GM18867 (cell line): Measurements from ENCODE around the gene IMMP2L.

Experiments used
- ATAC-seq: cut with Tn5 transposase; IDR thresholded peaks from one replicate; pipeline ENCODE4 v1.9.1; 2021; ENCODE audit warnings: mild to moderate bottlenecking, moderate library complexity; ENCODE audit not compliant: unreplicated experiment

Gene IMMP2L

DNA sequence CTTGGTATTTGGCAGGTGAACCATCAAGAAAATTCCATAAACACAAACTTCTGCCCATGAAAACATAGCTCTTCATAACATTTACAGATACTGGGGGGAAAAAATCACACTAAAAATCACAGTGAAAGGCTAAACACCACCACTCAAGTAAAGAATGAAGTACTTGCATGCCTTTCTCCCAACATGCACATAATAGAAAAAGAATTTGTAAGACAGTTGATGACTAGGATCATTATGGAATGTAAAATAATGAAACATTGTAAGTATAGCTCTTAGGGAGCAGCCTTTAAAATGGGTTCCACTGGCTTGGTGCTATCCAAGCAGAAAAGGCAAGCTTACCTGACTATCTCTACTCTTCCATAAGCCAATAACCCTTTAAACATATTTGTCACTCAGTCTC is 771.3 kb downstream of the IMMP2L start:
- no peak for ATAC-seq

DNA sequence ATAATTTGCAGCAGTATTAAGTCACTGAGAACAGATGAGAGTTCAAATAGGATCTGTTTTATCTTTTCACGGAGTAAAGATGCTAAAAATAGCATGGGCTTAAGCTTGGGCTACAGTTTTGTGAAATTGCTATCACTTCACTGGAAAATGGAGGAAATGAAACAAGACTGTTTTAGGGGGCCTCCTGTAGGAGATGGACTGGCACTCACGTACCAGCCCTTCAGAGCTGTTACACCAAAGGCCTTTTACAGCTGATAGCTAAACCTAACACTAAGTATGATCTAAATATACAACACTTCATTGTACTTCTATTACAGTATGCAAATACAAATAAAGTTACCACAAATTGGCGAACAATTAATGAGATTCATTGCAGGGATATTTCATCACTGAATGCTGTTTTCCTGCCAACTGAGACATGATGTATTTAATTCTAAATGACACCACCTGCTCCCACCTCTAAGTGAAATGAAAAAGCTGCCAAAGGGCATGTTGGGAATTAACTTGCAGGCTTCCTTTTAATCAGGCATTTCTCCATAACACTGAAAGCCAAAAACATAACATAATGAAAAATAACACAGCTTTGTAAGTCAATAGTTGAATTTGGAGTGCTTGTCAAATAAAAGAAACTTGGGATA is 775.8 kb downstream of the IMMP2L start:
- no peak for ATAC-seq

DNA sequence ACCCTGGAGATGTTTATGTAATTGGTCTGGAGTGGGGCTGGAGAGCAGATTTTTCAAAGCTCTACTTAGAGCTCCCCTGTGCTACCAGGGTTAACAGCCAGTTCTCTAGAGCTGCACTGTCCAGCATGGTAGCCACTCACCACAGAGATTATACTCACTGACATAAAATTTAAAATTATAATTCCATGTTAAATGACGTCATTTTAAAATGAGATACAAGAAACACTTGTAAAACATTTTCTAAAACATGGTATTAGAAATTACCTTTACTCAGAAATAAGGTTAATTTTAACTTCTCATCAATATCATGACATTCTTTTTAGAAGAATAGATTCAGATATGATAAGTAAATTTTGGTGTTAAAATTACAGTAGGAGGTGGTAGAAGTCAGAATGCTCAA is 777.5 kb downstream of the IMMP2L start:
- ATAC-seq: no peak

DNA sequence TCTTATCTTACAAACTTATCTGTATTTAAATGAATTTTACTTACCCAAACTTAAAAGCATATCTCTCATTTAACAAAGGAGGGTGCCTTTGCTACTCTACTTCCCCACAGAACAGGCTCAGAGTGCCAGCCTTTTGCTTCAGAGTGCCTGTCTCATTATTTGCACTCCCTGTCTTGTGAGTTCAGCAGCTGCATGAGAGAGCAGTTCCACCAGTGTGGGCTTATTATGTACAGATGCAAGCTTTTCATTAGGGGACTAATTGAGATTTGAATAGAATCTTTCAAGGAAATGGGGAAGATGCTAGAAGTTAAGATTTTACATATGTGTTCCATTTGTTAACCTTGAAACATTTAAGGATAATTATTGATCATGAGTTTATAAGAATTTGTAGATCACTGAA is 781.6 kb downstream of the IMMP2L start:
- ATAC-seq: no peak

DNA sequence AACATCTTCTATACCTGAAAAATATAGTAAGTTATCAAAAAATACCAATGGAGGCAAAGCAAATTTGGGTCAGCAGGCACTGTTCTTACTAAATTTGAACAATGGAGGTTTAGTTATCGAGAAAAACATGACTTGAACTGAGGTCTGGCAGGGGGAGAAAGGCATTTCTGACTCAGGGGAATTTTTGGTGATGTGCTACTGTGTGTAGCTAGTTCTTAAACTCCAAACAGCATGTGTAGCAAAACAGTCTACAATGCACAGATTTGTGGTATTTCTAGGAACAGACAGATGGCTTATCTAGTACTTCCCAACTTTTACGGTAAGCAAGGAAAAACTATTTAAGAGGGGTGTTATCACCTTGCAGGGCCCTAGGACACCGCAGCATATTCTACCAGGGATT is 783.0 kb downstream of the IMMP2L start:
- ATAC-seq: no peak

DNA sequence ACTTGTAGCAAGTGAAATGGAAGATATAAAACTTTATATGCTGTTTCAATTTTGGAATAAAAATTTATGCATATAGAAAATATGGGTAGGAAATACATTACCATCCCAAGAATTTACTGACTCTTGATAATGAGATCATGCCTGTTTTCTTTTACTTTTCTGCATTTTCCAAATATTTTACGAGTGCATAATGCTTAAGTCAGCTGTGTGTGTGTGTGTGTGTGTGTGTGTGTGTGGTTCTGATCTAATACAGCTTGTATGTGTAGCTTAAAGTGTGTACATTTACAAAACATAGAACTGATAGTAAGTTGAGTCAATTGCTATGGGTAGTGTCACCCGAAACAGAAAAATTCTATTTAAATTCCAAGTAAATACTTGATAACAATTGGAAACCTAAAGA is 787.2 kb downstream of the IMMP2L start:
- no peak for ATAC-seq

DNA sequence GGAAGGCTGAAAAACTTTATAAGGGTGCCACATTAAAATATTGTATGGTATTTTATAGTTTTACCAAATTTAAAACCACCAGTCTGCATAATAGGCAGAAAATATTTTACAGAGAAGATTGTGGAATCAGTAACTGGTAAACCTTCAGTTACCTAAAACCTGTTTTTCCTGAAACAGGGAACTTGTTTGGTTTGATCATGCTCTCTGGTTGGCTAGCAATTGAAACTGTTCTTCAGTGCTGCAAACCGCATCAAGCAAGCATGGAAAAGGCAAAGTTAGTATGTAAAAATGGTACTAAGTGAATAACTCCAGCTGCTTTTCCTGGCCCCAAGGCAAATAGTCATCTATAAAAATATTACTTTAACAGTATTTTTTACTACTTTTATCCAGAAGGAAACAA is 788.2 kb downstream of the IMMP2L start:
- ATAC-seq: no peak

DNA sequence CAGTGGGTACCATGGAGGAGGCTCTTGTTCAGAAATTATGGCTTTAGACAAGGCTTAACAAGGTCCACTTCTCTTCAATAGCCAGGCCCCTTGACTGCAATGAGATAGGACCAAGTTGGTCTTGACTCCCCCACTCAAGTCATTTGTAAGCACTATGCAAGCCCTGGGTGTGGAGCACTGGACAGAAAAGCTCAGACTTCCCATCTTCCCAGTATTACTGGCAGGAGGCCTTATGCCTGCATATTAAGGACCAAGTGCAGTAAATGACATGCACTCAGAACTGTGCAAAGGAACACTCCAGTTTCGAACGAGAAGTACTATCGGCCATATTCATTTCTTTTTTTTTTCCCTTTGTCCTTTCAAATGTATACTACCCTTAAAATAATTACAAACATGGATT is 789.7 kb downstream of the IMMP2L start:
- no peak for ATAC-seq

DNA sequence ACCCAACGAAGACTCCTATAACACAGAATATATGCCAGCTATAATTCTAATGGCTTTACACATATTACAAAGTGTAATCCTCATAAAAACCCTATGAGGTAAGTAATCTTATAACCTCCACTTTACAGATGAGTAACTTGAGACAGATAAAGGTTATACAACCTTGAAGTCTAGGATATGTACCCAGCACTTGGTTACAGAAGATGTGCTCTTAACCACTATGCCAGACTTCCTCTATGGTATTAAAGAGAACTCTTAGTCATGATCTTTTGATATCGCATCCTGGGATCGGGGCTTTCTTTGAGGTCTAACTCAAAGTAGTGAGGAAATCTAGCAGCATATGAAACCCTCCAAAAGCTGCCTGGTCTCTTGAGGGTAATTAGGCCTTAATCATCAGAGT is 790.6 kb downstream of the IMMP2L start:
- ATAC-seq: no peak

DNA sequence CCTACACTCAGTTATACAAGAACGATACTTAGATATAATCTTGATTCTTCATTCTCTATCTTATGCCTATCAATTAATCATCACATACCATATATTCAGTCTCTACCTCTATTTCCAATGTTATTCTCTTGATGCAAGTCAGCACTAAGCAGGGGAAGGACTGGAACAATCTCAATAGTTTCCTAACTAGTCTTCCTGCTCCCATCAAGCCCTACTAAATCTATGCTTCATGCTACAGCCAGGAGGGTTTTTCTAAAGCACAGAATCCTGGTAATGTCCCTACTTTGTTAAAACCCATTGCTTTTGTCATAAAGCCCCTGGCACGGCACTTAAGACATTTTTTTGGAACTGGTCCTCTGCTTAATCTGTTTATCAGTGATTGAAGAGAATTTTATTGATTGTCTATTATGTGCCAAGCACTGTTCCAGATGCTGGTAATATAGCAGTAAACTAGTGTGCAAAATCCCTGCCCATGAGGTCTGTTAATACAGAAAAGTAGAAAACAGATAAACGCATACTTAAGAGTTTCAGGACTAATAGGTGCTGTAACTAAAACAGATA is 794.7 kb downstream of the IMMP2L start:
- no peak for ATAC-seq

DNA sequence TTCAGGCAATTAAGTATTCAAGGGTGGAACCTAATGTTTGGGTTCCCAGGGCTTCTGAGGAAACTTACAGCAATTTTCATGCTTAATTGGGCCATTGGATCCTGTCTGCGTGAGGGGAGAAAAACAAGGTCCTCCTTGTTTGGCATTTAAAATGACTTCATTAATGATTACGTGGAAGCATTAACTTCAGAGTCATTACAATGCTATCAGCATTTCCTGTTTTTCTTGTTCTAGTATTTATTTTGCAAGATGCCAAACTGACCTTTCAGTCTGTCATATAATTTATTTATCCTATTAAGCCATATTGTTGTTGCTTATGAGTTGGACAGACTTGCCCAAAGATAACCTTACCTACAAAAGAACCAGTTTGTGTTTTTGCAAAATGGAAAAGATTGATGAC is 795.4 kb downstream of the IMMP2L start:
- no peak for ATAC-seq

DNA sequence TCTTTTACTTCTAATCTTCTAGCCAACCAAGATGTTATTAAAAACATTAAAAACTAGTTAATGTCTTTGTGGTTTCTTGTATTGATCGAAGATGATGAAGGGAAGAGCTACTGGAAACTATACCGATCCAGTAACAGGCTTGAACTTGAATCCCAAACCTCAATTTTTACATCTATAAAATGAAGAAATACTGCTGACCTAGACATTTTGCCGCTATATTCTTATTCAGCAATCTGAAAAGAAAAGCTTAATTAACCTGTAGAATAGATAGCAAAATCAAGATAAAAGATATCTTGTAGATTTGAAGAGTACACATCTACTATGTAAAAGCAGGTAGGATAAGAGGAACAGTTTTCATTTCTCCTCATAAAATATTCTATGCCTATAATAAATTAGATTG is 797.4 kb downstream of the IMMP2L start:
- ATAC-seq: no peak

DNA sequence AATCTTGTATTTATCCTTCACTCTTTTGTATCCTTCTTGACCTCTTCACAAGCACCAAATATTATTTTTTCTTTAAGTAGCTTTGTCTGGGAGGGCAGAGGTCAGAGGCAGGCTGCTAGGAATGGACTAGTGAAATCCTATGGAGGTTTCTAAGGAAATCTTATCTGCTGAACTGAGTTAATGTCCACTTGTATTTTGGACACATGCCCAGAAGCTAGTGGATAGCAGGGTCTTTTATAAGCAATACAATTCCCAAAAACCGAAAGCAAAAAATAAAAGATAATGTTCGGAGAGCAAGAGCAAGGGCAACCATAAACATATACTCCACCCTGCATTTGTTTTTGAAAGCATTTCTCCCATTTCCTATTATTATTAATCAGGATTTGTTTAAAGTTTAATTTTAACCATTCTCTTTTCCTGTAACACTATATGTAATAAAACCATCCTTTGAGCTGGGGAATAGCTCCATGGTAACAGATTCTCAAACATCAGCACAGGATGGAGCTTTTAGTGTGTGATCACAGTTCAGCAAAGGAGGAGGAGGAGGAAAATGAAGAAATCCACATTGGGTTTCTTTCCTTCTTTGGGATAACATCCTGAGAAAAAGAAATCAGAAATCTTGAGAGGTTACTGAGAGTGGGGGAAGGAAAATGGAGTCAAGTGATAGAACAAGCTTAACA is 799.6 kb downstream of the IMMP2L start:
- ATAC-seq: no peak

DNA sequence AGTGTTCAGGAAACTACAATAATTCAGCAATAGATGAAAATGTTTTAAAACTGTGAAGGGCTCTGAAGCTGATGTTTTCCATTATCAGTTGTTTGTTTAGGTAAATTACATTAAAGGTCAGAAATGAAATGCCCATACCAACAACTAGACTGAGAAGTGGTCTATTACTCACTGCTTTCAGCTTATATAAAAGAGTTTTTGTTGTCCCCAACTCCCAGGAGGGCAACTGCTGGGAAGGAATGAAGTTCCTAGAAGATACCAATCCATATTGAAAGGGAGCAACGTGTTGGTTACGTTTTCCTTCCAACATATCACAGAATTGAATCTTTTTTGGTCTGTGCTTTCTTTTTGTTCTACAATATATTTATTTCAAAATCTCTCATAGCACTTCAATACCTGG is 802.0 kb downstream of the IMMP2L start:
- ATAC-seq: no peak

DNA sequence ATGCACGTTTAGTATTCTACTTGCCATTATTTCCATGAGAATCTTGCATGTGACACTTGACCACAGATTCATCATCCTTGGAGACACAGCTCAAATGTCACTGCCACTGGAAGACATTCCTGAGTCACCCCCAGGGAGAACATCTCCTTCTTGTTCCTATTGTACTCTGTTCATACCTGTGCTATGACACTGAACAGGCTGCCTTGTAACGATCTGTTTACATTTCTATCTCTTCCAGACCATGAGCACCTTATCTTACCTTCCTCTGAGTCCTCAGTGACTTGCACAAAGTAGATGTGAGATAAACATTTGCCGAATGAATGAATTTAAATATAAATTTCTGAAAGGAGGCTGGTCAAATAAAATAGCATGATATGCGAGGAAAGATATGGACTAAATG is 803.2 kb downstream of the IMMP2L start:
- no peak for ATAC-seq

DNA sequence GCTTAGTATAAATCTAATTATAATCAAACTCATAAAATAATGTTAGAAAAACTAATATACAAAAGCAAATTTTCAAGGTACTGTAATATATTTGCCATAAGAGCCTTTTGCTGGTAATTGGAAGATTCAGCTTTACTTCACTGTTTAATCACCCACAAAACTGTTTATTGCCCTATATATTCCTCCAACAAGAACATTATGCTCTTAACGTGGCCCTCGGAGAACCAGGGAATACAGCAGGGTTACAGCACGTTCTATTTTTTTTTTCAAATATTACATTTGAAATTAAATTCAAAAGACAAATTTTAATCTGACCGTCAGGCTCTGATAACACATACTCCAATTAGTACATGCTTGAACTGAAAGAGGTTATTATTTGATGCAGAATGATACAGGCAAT is 807.6 kb downstream of the IMMP2L start:
- no peak for ATAC-seq

DNA sequence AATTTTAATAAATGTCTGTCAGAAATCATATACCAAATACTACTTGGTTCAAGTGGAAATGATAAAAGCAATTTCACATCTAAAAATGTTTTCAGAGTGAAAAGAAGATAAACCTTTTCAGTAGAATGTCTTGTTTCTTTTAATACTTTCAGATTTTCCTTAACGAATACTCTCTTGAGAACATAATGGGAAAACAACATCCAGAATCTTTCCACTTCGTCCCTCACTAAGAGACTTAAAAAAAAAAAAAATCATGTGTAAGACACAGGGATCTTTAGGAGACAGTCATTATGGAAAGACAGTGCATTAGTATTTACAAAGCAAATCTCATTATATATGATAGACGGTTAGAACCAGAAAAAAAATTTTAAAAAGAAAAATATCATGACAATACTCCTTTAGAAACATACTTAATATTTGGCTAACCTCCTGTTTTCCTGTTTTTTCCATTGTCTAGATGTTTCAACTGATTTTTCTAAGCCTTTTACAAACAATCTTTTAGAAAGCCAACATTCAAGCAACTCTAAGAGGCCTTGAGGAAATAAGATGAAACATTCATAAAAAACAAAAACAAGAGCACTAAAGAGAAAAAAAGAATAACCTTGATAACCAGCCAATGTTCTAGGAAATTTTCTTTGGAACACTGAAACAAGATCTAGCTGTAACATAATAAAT is 811.2 kb downstream of the IMMP2L start:
- ATAC-seq: no peak

DNA sequence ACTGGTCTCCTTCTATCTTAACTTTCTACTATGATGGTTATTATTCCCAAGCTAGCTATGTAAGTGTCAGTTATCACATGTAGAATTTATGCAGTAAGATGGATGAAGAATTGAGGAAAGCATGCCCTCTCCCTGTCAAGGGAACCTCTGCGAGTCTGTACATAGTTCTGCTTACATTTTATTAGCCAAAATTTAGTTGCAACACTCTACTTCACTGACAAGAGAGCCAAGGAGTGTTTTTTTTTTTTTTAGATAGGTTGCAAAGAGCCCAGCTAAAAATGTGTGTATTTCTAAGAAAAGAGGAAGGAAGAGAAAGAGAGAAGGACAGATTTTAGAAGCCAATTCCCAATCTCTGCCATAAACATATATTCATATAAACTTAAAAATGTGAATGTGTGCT is 829.1 kb downstream of the IMMP2L start:
- ATAC-seq: no peak

DNA sequence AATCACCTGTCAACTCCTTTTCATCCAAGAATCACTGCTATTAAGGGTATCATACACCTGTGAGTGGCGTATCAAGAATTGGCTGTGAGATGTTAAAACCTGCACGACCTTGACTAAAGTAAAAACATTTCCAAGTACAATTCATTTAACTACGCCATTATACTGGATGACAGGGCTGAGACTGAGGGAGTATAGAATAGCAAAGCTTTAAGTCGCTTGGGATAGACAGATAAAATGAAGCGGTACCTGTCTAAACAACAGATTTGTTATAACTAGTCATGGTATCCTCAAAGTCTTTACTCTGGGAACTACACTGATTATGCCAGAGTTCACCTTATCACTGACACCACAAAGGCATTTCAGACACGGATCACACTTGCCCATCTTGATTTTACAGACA is 837.5 kb downstream of the IMMP2L start:
- ATAC-seq: no peak

DNA sequence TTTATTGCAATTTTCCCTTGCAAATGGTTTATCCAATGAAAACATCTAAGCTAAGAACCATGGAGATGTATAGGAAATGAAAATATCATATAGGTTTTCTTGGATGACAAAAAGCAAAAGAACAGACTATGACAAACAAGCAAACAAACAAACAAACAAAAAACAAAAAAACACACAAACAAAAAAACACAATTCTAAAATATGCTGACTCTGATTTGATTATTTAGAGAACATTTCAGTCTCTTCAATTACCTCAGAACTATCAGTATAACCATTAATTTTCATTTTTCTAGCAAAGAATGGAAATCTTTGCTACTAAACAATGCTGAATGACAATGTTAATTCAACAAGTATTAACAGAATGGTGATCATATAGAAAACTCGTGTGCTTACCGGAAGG is 840.9 kb downstream of the IMMP2L start:
- ATAC-seq: no peak

DNA sequence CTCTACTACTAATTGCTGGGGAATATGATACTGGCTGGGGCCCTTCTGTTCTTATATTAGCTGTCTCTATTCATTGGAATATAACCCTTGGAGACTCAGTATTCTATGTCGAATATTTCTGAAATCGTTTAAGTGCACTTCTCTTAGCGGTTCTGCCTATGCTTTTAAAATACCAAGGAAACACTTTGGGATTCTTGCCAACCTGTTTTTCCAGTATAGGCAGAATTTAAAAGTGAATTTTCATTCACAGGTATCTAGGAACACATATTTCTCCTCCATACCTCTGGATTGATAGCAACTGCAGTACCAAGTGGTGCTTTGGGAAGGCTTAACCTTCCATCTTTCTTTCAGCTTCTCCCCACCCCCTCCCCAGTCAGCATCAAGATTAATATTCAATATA is 841.7 kb downstream of the IMMP2L start:
- no peak for ATAC-seq

DNA sequence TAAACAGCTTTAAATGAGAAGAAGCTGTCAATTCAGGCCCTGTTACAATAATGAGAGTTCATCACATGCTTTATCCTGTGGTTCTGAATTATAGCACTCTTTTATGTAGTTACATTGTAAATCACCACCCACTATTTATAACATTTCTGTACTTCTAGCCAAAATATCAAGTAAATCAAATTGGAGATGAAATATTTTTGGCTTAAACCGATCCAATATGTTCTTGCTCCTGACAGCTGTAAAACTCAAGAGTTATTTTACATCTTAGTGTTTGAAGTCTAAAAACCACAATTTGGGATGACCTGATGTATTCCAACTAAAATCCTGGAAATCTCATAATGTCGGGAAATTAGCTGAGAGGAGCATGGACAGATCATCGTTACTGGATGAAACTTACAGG is 842.6 kb downstream of the IMMP2L start:
- no peak for ATAC-seq
